NCI-H2029 (cell line): ENCODE results near the gene SMYD3.
A peak's percentile ranks its signal among the peaks of the same experiment; 100 is the strongest.

Source experiments
- DNase-seq: peaks from one replicate; lab custom pipeline; 2025; lab: John Stamatoyannopoulos, UW

The SMYD3 gene

DNA sequence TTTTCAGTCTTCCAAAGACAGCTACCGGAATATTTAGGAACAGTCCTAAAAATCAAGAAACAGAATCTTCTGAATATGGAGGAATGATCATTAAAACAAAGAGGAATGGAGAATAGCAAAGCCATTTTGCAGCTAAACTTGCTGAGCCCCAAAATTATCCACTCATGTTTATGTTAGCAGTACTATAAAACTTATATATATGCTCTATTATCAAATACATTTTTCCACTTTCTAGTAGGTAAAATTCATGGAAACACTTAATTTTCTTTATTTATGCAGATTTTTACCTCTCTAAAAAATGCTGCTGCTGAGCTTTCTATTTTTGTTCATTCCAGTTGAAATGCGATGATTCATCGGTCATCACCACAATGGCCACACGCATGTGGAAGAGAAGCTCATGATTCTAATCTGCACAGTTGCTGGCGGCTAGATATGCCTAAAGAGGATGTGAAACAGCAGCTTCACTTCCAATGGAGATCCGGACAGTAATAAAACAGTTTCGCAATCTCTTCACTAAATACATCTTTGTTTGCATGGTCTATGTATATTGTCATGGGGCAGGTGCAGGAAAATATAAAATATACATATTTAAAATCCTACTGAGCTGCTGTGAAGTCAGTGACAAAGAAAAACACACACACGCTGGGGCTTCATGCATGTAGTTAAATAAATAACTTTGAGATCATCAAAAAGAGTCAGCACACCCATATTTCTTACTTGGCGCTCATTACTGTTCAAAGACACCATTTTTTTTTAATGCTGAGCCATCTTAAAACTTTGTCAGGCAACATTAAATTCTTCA lies 292.2 kb downstream of the SMYD3 start:
- DNase-seq: peak; percentile 68

- no peak for DNase-seq
Measured at GRCh38 chr1:246213947-246214346, 293.1 kb downstream of the SMYD3 start.

DNA sequence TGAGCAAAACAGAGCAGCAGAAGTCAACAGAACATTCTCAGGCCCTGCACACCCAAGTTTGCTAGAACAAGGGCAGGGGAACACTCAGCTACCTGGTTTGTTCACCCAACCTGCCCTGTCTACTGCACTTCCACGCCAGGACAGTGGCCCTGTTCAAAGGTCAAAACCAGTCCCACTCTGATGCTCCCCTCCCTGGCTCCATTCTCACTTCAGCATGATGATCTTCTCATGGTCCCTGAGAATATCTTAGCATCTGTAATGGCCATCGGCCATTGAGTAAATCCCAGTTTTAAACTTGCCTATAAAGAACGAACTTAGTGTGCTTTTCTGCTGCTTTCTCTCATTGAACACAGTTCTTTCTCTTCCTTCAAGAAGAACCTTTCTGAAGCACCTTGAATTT lies 293.6 kb downstream of the SMYD3 start:
- DNase-seq: no peak

DNA sequence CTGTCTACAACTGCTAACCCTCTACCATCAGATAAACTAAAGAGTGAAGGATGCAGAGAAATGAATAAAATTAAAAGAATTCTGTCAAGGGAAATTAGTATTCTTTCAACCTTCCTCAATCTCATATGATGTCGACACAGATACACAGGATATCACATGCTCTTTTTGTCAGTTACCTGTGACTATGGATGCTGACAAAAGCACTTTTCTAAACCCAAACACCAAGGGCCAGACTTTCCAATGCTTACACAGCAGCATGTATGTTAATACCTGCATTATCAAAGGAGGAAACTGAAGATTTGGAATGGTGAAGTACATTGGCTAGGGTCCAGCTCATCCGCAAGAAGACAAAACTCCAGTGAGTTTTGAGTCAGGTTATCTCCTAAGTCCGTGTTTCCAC lies 294.0 kb downstream of the SMYD3 start:
- no peak for DNase-seq

GRCh38 chr1:246212013-246212412 lies 295.1 kb downstream of the SMYD3 start:
- DNase-seq: no peak

- DNase-seq: peak; percentile 75
Measured at GRCh38 chr1:246210756-246211155, 296.3 kb downstream of the SMYD3 start.

- no peak for DNase-seq
Measured at GRCh38 chr1:246208105-246208504, 299.0 kb downstream of the SMYD3 start.

- DNase-seq: no peak
Measured at GRCh38 chr1:246203180-246203579, 303.9 kb downstream of the SMYD3 start.

DNA sequence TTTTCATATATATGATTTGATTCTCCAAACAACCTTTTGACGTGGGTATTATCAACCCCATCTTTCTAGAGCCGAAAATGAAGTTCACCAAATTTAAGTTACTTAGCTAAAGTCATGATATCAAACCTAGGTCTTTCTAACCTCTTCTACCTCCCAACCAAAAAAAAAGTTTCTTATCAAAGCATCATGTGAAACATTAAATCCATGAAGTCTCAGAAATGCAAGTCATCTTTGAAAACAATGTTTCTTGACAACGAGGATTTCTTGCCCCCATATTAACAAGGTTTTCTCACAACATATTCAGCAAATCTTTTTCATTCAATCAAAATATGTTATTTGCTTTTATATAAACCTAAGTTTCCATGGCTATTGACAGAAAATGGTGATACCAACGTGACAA lies 306.3 kb downstream of the SMYD3 start:
- DNase-seq: no peak

GRCh38 chr1:246200225-246200624 lies 306.9 kb downstream of the SMYD3 start:
- no peak for DNase-seq

GRCh38 chr1:246199086-246199645 lies 307.9 kb downstream of the SMYD3 start:
- no peak for DNase-seq

DNA sequence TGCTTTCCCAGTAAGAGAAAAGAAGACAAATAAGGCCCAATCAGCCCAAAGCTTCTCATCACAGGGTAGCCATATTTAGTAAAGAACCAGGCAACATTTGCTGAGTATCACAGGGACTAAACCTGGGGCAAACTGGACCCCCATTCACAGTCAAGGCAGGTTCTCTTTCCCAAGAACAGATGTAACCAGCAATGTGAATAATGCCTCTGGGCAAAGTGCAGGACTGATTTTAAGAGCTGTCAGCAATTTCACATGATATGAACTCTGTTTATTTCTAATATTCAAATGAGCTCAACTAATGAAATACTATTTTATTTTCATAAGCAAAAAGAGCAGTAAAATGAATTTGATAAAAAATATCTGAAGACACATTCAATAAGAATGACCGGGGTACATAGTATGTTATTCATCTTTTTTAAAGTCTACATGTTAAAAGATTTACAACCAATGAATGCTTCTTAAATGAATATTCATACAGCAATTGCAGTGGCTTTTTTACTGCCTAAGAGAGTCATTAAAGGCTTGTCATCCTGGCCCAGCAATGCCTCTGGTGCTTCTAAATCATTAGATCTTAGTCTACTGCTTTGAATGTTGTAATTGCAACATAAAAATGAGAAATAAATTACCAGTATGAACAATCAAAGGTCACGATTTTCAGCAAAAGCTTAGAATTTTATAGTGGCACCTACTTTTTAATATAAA lies 308.8 kb downstream of the SMYD3 start:
- no peak for DNase-seq

GRCh38 chr1:246197076-246197475 lies 310.0 kb downstream of the SMYD3 start:
- DNase-seq: no peak

DNA sequence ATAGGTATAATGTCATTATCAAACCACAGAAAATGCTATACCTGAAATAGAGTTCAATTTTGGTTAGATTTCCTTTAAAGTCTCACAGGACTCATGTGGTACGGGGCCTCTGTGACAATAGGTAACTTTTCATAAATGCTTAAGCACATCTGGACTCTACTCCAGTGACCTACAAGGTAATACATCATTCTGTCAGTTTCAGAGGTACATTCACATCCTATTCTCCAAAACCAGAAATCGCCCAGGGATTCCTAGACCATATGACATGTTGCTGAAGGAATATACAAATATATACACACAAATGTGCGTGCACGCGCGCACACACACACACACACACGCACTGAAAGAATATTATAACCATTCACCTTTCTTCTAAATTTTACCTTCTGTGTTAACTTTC lies 311.8 kb downstream of the SMYD3 start:
- no peak for DNase-seq

DNA sequence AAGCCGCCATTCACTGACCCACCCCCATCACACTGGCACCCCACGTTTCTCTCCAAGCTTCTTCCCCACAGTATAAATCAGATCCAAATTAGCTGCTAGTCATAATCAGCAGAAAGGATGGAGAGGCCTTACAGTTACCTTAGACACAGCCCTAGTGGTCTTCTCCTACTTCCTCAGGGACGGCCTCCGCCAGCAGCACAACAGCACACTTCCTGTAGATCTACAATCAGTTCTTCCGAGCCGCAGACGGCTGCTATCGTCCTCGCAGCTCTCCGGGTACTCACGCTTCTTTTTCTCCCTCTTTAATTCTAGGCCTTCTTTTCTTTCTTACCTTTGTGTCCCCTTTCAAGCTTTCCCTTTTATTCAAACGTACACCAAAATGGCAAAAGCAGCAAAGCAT lies 313.5 kb downstream of the SMYD3 start:
- no peak for DNase-seq

- no peak for DNase-seq
Measured at GRCh38 chr1:246189126-246189525, 318.0 kb downstream of the SMYD3 start.

DNA sequence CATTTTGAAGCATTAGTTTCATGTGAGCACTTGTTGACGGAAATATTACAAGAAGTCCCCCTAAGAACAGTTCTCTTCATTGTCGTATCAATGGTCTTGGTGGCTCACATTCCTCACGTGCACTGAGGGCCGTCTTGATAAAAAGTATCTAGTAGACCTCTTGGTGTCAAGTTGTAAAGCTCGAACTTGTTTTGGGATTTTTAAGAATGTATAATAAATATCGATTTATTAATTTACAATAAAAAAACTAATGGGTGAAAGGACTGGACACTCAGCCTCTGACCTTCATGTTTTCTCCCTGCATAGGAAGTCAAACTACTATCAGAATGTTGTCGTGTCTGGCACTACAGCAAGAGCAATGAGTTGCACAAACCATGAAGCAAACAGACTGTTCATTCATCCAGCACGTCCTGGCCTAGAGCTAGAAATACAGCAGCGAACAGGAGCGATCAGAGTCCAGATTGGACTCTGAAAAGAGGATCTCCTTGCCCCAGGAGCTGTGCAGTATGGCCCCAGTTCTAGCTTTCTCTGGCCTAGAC lies 319.2 kb downstream of the SMYD3 start:
- no peak for DNase-seq

- no peak for DNase-seq
Measured at GRCh38 chr1:246184503-246184902, 322.6 kb downstream of the SMYD3 start.

DNA sequence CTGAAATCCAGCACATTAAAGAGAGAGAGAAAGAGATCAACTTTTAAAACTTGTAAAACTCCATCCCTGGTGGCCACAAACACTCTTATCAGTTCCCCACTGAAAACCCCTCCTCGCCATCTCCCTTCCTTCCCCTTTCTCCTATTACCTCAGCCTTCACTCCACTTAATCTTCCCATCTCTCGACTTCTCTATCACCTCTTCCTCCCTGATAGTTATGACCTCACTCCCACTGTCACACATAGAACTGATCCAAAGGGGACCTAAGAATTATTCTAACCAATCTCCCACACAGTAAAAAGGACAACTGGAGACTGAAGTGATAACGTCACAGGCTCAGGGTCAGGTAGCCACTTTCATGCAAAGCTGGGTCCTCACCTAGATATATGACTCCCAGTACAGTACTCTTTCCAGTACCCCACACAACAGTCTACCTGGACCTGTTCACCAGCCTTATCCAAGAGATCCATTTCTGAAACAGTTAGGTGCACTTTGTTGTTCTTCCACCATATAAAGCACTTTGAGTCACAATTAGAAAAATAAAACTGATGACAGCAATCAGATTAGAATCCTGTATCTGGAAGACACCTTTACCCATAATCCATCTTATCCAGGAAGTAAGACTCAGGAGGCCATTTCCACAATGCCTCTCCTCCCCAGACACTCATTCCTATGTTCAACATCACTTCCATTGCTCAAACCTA lies 324.8 kb downstream of the SMYD3 start:
- DNase-seq: no peak

DNA sequence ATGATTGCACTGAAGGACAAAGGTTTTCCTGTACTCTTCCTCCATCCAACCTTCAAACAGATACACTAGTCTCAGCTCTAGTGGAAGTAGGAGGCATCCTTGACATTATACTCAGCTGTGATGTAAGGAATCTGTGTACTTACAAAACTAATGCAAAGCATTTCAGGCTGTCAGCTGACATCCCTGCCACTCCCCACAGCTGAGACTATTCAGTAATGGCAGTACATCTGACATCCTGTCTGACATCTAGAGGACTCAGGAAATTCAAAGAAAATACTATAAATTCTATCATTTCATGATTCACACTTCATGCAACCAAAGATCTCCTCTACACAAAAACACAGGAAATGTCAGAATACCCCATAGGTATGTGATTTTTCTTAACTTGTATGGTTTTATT lies 325.8 kb downstream of the SMYD3 start:
- DNase-seq: no peak

DNA sequence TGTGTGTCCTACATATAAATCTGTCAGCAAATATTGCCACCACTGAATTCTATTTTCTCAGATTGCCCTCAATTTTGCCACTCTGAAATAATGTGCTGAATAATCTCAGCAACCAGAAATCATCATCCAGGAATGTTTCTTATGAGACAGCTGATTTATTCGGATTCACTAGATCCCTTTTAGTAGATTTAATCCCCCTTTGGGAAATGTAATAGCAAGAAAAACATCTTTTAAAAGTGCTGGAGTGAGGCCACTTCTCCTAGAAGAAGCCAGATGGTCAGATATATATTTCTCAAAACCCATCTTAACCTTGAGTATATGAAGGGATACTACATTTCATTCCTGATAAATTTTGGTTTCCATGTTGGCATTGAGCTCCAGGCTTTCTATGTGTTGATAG lies 327.7 kb downstream of the SMYD3 start:
- no peak for DNase-seq

DNA sequence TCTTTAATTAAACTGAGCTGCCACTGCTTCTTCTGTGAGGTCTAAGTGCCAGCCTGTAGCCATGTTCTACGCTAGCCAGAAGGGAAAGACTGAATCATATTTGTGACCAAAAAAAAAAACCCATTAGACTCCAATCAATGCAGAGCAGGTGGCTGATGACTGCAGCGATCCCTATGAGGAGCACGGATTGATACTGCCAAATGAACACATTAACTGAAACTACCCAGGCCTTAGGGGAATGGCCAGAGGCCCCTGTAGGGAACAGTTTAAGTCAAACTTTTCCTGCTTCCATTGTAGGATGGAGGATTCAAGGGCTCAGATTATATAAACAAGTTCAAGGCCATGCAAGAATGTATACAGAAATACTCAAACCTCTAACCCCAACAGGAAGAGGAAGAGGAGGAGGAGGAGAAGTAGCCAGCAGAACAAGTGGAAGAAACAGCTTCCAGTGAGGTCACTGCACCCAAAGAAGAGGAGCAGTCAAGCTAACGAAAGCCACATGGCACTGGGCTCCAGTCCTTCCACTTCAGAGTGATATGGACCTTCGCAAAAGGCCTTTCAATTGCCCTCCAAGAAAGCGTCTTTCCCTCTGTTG lies 328.3 kb downstream of the SMYD3 start:
- no peak for DNase-seq
